Kasumi-1 (cell line): ENCODE results near the gene C1orf159.

ENCODE experiments used
- DNase-seq, 2 experiments: peaks; one replicate each; lab custom pipeline; 2025; lab: John Stamatoyannopoulos, UW

The C1orf159 gene

GRCh38 chr1:1092149-1092855 lies 23.6 kb downstream of the C1orf159 start:
- DNase-seq = no peak

- DNase-seq = no peak
Observed at GRCh38 chr1:1091344-1092148, 24.3 kb downstream of the C1orf159 start.

- no peak for DNase-seq
Observed at GRCh38 chr1:1090424-1091343, 25.2 kb downstream of the C1orf159 start.

GRCh38 chr1:1089731-1090423 lies 26.0 kb downstream of the C1orf159 start:
- no peak for DNase-seq

GRCh38 chr1:1088801-1089680 lies 26.8 kb downstream of the C1orf159 start:
- no peak for DNase-seq

GRCh38 chr1:1088029-1088800 lies 27.7 kb downstream of the C1orf159 start:
- DNase-seq = no peak

GRCh38 chr1:1087351-1088028 lies 28.4 kb downstream of the C1orf159 start:
- DNase-seq = no peak

GRCh38 chr1:1086911-1087341 lies 29.0 kb downstream of the C1orf159 start:
- DNase-seq = no peak

GRCh38 chr1:1085911-1086841 lies 29.7 kb downstream of the C1orf159 start:
- no peak for DNase-seq

GRCh38 chr1:1085171-1085841 lies 30.6 kb downstream of the C1orf159 start:
- no peak for DNase-seq

GRCh38 chr1:1084372-1085170 lies 31.3 kb downstream of the C1orf159 start:
- no peak for DNase-seq

GRCh38 chr1:1083416-1084371 lies 32.2 kb downstream of the C1orf159 start:
- DNase-seq = no peak

- DNase-seq = no peak
Observed at GRCh38 chr1:1082776-1083415, 33.0 kb downstream of the C1orf159 start.

- DNase-seq = no peak
Observed at GRCh38 chr1:1082239-1082775, 33.6 kb downstream of the C1orf159 start.
